T-helper 2 cell treated with Interferon-gamma antibody and Interleukin-4, amounts not matched to agents 5 μg/mL and 100 μg/mL, for 36 hours (primary cell): ENCODE results near the gene SLC36A3.
"Not testable (repeated sequence)": the region's sequence is repeated elsewhere in the genome, so short reads cannot be mapped to it uniquely, and the experiment has no call there.

Experiments used
- DNase-seq: peaks from one replicate; pipeline ENCODE4 v3.0.0; 2021; ENCODE audit warnings: low spot score
- H3K27ac Mint-ChIP-seq: one replicate; pipeline ENCODE4 v1.8.0; 2021; ENCODE audit warnings: mild to moderate bottlenecking, mixed read lengths
- H3K27me3 Mint-ChIP-seq: one replicate; pipeline ENCODE4 v1.8.0; 2021; ENCODE audit warnings: low read depth, mixed read lengths
- H3K36me3 Mint-ChIP-seq: one replicate; pipeline ENCODE4 v1.8.0; 2021; ENCODE audit warnings: low read depth, mixed read lengths
- H3K4me1 Mint-ChIP-seq: one replicate; pipeline ENCODE4 v1.8.0; 2021; ENCODE audit warnings: low read depth, mixed read lengths
- H3K4me3 Mint-ChIP-seq: one replicate; pipeline ENCODE4 v1.8.0; 2022; ENCODE audit warnings: mild to moderate bottlenecking, moderate library complexity, mixed read lengths
- H3K9me3 Mint-ChIP-seq: one replicate; pipeline ENCODE4 v1.8.0; 2021; ENCODE audit warnings: mixed read lengths

Gene SLC36A3

DNA sequence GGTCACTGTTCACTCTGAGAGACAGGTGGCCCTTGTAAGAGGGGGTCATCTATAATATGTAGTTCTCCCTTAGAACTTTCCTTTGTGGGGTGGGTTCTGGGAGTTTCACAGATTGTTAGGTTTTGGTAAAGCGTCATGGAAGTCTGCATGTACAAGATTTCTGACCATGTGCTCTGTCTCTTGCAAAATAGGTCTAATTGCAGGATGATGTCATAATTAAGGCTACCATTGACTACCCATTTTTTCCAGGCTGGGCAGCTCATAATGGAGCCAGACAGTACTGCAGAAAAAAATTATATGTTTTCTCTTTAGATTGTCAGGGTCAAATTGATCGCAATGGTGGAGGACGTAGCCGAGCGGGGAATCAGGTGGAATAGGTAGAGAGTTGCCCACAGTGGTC lies 54.3 kb downstream of the SLC36A3 start:
- H3K27ac Mint-ChIP-seq, result no peak overlapping the region
- H3K9me3 Mint-ChIP-seq, result no peaks in the 10 kb centered on the region
- H3K27me3 Mint-ChIP-seq, result no peaks in the 10 kb centered on the region
- H3K4me1 Mint-ChIP-seq, result peaks cover 30% of the 10 kb centered on the region
- no peaks in the 10 kb centered on the region for H3K36me3 Mint-ChIP-seq
- H3K4me3 Mint-ChIP-seq, result no peak overlapping the region
- no peak for DNase-seq

DNA sequence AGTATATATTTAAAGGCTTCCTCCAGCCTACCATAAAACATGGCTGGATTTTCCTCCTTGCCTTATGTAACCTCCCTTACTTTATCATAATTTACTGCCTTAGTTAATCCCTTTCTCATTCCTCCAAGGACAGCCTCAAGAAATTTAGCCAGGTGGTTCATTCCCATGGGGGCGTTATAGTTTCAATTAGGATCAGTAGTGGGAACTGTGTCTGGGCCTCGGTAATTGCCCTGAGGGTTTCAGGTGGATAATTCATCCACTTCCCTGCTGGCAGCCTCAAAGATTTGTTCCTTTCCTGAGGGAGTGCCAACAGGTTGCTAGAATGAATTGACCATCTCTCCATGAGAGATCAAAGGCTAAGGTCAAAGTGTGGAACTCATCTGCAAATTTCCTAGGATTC lies 54.9 kb downstream of the SLC36A3 start:
- Mint-ChIP-seq H3K27ac (no peak overlapping the region), H3K36me3 (no peaks in the 10 kb centered on the region), H3K9me3 (no peaks in the 10 kb centered on the region), H3K4me3 (no peak overlapping the region), H3K27me3 (no peaks in the 10 kb centered on the region), H3K4me1 (peaks cover 31% of the 10 kb centered on the region)
- DNase-seq, result no peak

DNA sequence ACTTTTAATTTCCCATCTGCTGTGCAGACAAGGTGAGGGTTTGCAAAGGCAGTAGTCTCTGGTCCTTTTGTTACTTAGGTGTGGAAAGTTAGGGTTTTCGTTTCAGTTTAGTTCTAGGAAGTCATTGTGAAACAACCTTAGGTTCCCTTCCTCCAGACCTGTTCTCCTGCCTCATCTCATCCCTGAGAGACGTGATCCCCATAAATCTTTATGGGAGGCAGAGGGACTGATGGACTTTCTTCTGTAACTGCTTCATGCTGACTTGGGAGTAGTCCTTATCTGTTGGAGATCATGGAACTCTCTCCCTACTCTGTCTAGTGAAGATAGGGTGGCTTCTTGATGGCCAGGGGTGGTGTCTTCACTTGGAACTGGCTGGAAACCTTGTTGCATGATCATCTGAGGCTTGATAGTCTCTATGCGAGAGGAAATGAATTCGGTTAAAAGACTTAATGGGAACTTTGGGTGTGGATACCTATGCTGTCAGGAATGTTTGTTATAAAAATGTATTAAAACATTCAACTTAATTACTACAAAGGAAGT lies 57.8 kb downstream of the SLC36A3 start:
- Mint-ChIP-seq H3K4me1 (peaks cover 20% of the 10 kb centered on the region), H3K27me3 (no peaks in the 10 kb centered on the region), H3K36me3 (no peaks in the 10 kb centered on the region), H3K27ac (no peak overlapping the region), H3K9me3 (no peaks in the 10 kb centered on the region), H3K4me3 (no peak overlapping the region)
- DNase-seq, result no peak

DNA sequence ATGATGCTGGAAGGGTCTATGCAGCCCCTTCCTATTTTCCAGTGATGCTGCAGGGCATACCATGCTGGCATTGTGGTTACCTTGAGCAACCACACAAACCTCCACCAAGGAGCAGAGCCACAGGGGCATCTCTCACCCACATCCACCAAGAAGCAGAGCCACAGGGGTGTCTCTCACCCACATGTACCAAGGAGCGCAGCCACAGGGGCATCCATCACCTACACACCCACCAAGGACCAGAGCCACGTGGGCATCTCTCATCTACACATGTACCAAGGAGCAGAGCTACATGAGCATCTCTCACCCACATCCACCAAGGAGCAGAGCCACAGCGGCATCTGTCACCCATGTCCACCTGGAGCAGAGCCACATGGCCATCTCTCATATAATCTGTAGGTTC lies 59.4 kb downstream of the SLC36A3 start:
- Mint-ChIP-seq H3K36me3 (no peaks in the 10 kb centered on the region), H3K4me1 (peaks cover 17% of the 10 kb centered on the region), H3K9me3 (no peaks in the 10 kb centered on the region), H3K4me3 (no peak overlapping the region), H3K27ac (no peak overlapping the region), H3K27me3 (no peaks in the 10 kb centered on the region)
- DNase-seq, result no peak

DNA sequence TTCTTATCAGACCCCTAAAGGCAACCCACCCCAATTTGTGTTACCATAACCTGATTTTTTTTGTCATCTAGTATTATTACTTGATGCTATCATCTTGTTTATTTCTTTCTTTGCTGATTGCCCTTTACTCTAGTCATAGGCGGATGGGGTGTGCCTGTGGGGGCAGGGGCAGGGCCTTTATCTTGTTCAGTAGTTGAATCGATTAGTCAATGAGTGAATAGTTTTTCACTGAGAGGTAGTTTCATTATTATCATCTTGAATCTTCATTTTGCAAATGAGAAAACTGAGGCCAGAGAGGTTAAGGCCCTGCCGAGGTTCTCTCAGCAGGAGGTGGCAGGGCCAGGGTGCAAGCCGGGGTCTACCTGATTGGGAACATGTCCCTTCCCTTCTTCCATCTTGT lies 60.0 kb downstream of the SLC36A3 start:
- Mint-ChIP-seq H3K4me3 (no peak overlapping the region), H3K4me1 (peaks cover 18% of the 10 kb centered on the region)

DNA sequence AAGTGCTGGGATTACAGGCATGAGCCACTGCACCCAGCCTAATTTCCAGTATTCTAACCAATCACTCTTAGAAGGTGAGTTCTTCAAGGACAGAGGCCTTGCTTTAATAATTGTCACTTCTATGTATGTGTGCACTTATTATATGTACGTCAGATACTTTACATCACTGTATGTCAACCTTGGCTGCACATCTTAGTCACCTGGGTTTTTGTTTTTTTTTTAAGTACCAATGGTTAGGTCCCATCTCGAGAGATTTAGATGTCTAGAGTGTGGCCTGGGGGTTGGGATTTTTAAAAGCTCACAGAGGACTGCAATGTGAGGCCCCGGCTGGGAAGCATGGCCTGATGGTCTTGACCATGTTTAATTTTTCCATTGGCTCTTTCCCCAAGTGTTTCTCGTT lies 60.4 kb downstream of the SLC36A3 start:
- no peaks in the 10 kb centered on the region for H3K9me3 Mint-ChIP-seq
- peaks cover 18% of the 10 kb centered on the region for H3K4me1 Mint-ChIP-seq
- no peak overlapping the region for H3K4me3 Mint-ChIP-seq
- H3K27ac Mint-ChIP-seq, result no peak overlapping the region
- no peak for DNase-seq
- H3K36me3 Mint-ChIP-seq, result no peaks in the 10 kb centered on the region
- H3K27me3 Mint-ChIP-seq, result no peaks in the 10 kb centered on the region

More for the DNA sequence above, 60.0 kb downstream of the SLC36A3 start:
- Mint-ChIP-seq H3K36me3 (no peaks in the 10 kb centered on the region), H3K27ac (no peak overlapping the region), H3K9me3 (no peaks in the 10 kb centered on the region), H3K27me3 (no peaks in the 10 kb centered on the region)
- no peak for DNase-seq

DNA sequence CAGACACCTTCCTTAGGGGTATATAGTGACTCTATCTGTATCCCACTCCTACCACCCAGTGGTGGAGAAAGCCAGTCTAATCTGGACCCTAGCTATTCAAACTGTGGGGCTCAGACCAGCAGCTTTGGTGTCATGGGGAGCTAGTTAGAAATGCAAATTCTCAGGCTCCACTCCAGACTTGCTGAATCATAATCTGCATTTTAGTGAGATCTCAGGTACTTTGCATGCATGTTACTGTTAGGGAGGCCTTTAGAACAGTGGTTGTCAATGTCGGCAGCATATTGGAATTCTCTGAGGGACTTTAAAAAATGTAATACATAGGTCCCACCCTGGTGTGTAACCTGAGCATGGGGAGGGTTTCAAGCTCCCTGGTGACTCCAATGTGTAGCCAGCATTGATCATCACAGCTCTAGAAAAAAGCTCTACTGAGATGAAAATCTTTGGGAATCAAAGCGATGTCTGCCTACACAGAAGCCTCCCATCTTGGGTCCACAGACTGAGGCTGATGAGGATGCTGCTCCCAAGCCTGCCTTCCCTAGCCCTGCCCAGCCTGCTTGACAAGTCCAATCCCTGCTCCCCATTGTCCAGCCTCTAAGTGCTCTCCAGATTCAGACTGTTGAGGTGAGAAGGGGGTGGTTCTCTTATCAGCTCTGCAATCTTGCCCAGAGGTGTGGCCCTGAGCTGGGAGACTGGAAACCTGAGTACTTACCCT lies 62.5 kb downstream of the SLC36A3 start:
- H3K36me3 Mint-ChIP-seq, result no peaks in the 10 kb centered on the region
- H3K27ac Mint-ChIP-seq, result no peak overlapping the region
- no peak for DNase-seq
- H3K4me3 Mint-ChIP-seq, result no peak overlapping the region
- peaks cover 22% of the 10 kb centered on the region for H3K4me1 Mint-ChIP-seq
- H3K27me3 Mint-ChIP-seq, result no peaks in the 10 kb centered on the region
- H3K9me3 Mint-ChIP-seq, result no peaks in the 10 kb centered on the region

DNA sequence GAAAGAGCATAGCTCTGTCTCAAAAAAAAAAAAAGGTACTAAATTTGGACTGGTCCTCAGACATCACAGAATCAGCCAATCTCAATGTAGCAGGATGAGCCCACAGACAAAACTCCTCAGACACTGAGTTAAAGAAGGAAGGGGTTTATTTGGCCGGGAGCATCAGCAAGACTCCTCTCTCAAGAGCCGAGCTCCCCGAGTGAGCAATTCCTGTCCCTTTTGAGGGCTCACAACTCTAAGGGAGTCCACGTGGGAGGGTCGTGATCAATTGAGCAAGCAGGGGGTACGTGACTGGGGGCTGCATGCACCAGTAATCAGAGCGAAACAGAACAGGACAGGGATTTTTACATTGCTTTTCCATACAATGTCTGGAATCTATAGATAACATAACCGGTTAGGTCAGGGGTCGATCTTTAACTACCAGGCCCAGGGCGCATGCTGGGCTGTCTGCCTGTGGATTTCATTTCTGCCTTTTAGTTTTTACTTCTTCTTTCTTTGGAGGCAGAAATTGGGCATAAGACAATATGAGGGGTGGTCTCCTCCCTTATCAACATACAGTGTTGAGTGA lies 63.2 kb downstream of the SLC36A3 start:
- DNase-seq, H3K27ac Mint-ChIP-seq, H3K27me3 Mint-ChIP-seq, H3K4me3 Mint-ChIP-seq, H3K36me3 Mint-ChIP-seq, H3K9me3 Mint-ChIP-seq: not testable (repeated sequence)
- H3K4me1 Mint-ChIP-seq, result peaks cover 24% of the 10 kb centered on the region

DNA sequence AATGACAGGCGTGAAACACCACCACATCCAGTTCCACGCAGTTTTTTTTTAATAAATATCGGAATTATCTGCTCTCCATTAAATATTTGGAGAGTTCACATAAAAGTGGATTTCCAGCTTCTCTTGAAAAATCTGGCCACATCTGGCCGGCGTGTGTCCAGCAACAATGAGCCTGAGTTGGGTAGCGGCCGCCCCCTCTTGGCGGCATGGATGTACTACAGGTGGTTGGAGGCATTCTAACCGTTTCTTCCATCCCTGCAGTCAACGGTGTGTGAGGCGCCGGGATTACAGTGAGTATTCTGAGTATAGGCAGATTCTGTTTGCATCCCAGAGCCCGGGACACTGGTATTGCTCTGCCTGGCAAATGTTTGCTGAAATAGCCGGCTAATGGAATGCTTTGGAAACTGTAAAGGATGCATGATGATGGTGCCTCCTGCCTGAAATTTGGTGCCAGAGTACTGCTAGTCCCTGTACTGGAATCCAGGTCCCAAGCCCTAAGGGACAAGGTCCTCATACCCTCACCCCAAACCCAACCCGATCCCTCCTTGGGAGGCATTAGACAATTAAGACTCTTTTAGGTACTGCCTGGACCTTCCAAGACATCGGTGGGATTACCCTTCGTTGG lies 64.2 kb downstream of the SLC36A3 start:
- no peak overlapping the region for H3K27ac Mint-ChIP-seq
- H3K4me3 Mint-ChIP-seq, result no peak overlapping the region
- no peak for DNase-seq
- no peaks in the 10 kb centered on the region for H3K27me3 Mint-ChIP-seq
- peaks cover 2% of the 10 kb centered on the region for H3K36me3 Mint-ChIP-seq
- peaks cover 26% of the 10 kb centered on the region for H3K4me1 Mint-ChIP-seq
- no peaks in the 10 kb centered on the region for H3K9me3 Mint-ChIP-seq

DNA sequence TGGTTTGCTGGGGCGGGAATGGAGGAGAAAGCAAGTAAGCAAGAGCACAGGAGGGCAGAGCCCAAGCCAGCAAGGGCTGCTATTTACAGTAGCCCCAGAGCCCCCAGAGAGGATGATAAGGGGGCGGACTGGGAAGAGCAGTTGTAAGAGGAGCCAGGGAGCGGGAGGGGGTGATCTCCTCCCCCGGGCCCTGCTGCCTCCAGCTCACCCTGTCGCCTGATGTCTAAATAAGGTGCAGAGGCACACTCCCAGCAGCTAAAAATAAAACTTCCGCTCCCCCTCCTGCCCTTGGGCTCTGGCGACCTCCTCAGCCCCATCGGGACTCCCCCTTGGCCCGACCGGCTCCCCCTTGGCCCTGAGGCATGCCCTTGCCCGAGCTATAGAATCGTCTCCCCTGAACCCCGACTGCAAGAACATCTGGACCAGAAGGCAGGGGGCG lies 65.2 kb downstream of the SLC36A3 start:
- H3K36me3 Mint-ChIP-seq, result peaks cover 2% of the 10 kb centered on the region
- no peak overlapping the region for H3K27ac Mint-ChIP-seq
- no peak for DNase-seq
- H3K4me1 Mint-ChIP-seq, result peaks cover 22% of the 10 kb centered on the region
- no peaks in the 10 kb centered on the region for H3K27me3 Mint-ChIP-seq
- H3K4me3 Mint-ChIP-seq, result no peak overlapping the region
- no peaks in the 10 kb centered on the region for H3K9me3 Mint-ChIP-seq

DNA sequence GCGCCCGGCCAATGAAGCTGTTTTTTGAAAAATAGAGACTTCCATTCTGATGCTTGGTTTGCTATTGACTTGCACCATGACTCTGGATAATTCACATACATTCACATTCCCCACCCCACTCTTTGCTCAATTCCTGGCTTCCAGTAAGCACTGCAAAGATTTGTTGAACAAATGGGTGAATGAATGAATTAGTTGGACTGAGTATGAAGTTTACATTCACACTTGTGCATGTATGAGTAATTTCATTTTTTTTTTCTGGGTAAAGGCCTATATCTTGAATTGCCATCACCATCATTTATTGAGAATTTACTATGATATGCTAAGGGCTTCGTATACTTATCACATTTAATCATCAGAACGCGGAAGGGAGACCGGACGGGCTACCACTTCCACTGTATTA lies 65.9 kb downstream of the SLC36A3 start:
- DNase-seq, result no peak
- peaks cover 2% of the 10 kb centered on the region for H3K36me3 Mint-ChIP-seq
- H3K27me3 Mint-ChIP-seq, result no peaks in the 10 kb centered on the region
- H3K4me1 Mint-ChIP-seq, result peaks cover 23% of the 10 kb centered on the region
- H3K9me3 Mint-ChIP-seq, result no peaks in the 10 kb centered on the region
- H3K4me3 Mint-ChIP-seq, result no peak overlapping the region
- H3K27ac Mint-ChIP-seq, result no peak overlapping the region

DNA sequence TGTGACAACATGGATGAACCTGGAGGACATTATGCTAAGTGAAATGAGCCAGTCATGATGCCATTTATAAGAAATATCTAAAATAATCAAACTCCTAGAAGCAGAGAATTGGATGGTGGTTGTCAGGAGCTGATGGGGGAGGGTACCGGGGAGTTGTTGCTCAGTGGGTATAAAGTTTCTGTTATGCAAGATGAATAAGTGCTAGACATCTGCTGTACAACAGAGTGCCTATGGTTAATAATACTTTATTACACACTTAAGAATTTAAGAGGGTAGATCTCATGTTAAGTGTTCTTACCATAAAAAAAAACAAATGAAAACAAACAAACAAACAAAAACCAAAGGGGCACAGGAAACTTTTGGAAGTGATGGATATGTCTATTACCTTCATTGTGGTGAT lies 66.7 kb downstream of the SLC36A3 start:
- peaks cover 20% of the 10 kb centered on the region for H3K4me1 Mint-ChIP-seq
- no peak for DNase-seq
- no peak overlapping the region for H3K27ac Mint-ChIP-seq
- no peaks in the 10 kb centered on the region for H3K27me3 Mint-ChIP-seq
- H3K4me3 Mint-ChIP-seq, result no peak overlapping the region
- H3K9me3 Mint-ChIP-seq, result no peaks in the 10 kb centered on the region
- H3K36me3 Mint-ChIP-seq, result peaks cover 2% of the 10 kb centered on the region

DNA sequence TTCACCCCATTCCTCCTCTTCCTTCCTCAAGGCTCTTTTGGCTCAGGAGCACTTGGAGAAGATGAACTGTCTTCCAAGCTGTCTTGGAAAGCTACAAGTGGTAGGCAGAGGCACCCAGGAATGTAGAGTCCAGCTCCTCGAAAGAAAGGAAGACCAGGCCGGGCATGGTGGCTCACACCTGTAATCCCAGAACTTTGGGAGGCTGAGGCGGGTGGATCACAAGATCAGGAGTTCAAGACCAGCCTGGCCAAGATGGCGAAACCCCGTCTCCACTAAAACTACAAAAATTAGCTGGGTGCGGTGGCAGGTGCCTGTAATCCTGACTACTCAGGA lies 68.4 kb downstream of the SLC36A3 start:
- not testable (repeated sequence) for DNase-seq, H3K9me3 Mint-ChIP-seq, H3K4me3 Mint-ChIP-seq, H3K27ac Mint-ChIP-seq, H3K36me3 Mint-ChIP-seq, H3K27me3 Mint-ChIP-seq
- H3K4me1 Mint-ChIP-seq, result peaks cover 18% of the 10 kb centered on the region

DNA sequence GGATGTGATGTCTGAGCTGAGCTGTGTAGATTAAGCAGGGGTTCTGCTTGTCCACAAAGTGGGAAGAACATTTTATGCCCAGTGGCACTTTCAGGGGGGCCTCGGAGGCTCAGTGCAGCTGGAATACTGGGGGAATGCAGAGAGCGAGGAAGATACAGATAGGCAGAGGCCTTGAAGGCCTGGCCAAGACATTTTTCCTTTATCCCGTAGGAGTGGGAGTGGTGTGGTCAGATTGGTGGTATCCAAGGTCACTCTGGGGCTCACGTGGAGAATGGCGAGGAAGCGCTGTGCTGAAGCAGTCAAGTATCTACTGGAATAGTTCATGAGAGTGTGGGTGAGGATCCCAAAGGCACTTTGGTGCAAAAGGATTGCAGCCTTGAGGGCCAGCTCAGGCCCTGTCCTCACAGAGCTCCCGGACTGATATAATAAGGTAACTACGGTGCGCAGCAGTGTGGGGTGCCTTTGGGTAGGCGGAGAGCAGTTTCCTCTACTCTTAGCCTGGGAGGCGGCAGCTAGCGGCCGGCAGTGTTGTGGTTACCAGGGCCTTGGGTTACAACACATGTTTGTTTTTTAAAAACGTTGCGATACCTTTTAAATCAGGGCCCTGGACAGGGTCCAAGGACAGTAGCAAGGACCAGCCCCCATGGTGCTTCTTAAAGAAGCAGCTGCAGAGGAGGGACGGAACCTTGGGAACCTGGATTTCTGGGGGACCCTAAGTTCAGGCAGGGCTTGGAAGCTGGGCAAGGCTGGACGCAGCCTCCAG lies 68.9 kb downstream of the SLC36A3 start:
- H3K27me3 Mint-ChIP-seq, result no peaks in the 10 kb centered on the region
- H3K4me3 Mint-ChIP-seq, result no peak overlapping the region
- peaks cover 2% of the 10 kb centered on the region for H3K36me3 Mint-ChIP-seq
- no peaks in the 10 kb centered on the region for H3K9me3 Mint-ChIP-seq
- DNase-seq, result no peak
- H3K27ac Mint-ChIP-seq, result peak overlapping the region; percentile 19
- H3K4me1 Mint-ChIP-seq, result peaks cover 18% of the 10 kb centered on the region
